H1 (cell line): Measurements from ENCODE around the gene TTC24. TPM values are rescaled to one million over a fixed set of nuclear protein-coding genes. Genes with fewer than 3 reads are reported as not detected.

Experiments
- CTCF ChIA-PET: fragments of 300-600 bp; sonication (Branson Sonifier 250); formaldehyde crosslinking; loops from one replicate; lab custom pipeline; 2021; ENCODE audit not compliant: partially characterized antibody; lab: Charles Lee
- POLR2A ChIA-PET: fragments of 300-600 bp; sonication (Branson Sonifier 250); formaldehyde crosslinking; loops from one replicate; lab custom pipeline; 2021; ENCODE audit warnings: inconsistent platforms; ENCODE audit not compliant: partially characterized antibody; lab: Charles Lee
- DNase-seq, 2 experiments: peaks; one replicate each; pipeline versions ENCODE4 v3.0.0 to v3.0.0-alpha.2; 2010 to 2022; ENCODE audit warnings: low spot score in 2 of 2, low read depth in 1 of 2, mixed read lengths in 1 of 2
- FAIRE-seq: peaks from 2 replicates; lab custom pipeline; 2011; peaks lifted over from hg19 to GRCh38; lab: Jason Lieb, UNC
- H2AFZ ChIP-seq: 2 replicates; pipeline ENCODE4 v1.8.1; 2012; ENCODE audit warnings: low read length, inconsistent platforms
- H2AK5ac ChIP-seq: 2 replicates; pipeline ENCODE4 v1.6.1; 2013; ENCODE audit warnings: low read depth, low read length
- H2BK120ac ChIP-seq: replicated peaks from 2 replicates; pipeline ENCODE3; 2013; ENCODE audit warnings: low read depth, low read length, inconsistent platforms
- H2BK12ac ChIP-seq: 2 replicates; pipeline ENCODE4 v1.6.1; 2013; ENCODE audit warnings: low read depth, low read length
- H2BK15ac ChIP-seq: 2 replicates; pipeline ENCODE4 v1.6.1; 2013; ENCODE audit warnings: low read length
- H2BK20ac ChIP-seq: 2 replicates; pipeline ENCODE4 v1.6.1; 2013; ENCODE audit warnings: low read length
- H2BK5ac ChIP-seq: 2 replicates; pipeline ENCODE4 v1.6.1; 2013; ENCODE audit warnings: low read depth, low read length
- H3K14ac ChIP-seq: 2 replicates; pipeline ENCODE4 v1.6.1; 2013; ENCODE audit warnings: inconsistent platforms; ENCODE audit not compliant: insufficient read length
- H3K18ac ChIP-seq: 2 replicates; pipeline ENCODE4 v1.6.1; 2013; ENCODE audit warnings: low read length; ENCODE audit errors: extremely low read depth
- H3K23ac ChIP-seq: 2 replicates; pipeline ENCODE4 v1.6.1; 2013; ENCODE audit warnings: inconsistent platforms; ENCODE audit not compliant: insufficient read length
- H3K23me2 ChIP-seq: 2 replicates; pipeline ENCODE4 v1.6.1; 2013; ENCODE audit warnings: low read depth, low read length
- H3K27ac ChIP-seq: 2 replicates; pipeline ENCODE4 v1.6.1; 2011; ENCODE audit warnings: low read depth, low read length, inconsistent platforms
- H3K27me3 ChIP-seq, 4 experiments: replicated peaks in 1 of 4; 1 replicate in 1 of 4; 2 replicates in 3 of 4; pipeline versions ENCODE4 v1.6.1 to v1.8.1; 2011 to 2013; ENCODE audit warnings: low read length in 3 of 4, mild to moderate bottlenecking in 3 of 4, inconsistent platforms in 2 of 4, mixed read lengths in 2 of 4, moderate library complexity in 1 of 4; ENCODE audit not compliant: control insufficient read depth in 3 of 4, insufficient read depth in 3 of 4; ENCODE audit errors: extremely low read depth in 1 of 4
- H3K36me3 ChIP-seq, 4 experiments: 2 replicates each; pipeline versions ENCODE4 v1.6.1 to v1.8.1; 2011 to 2013; ENCODE audit warnings: mild to moderate bottlenecking in 4 of 4, low read length in 3 of 4, moderate library complexity in 2 of 4, control low read depth in 1 of 4, inconsistent platforms in 1 of 4; ENCODE audit not compliant: insufficient read depth in 4 of 4, control insufficient read depth in 2 of 4
- H3K4ac ChIP-seq: replicated peaks from 2 replicates; pipeline ENCODE3; 2013; ENCODE audit warnings: low read length, low read depth, mixed read lengths, inconsistent platforms; ENCODE audit not compliant: insufficient read length
- H3K4me1 ChIP-seq, 4 experiments: replicated peaks in 1 of 4; 1 replicate in 1 of 4; 2 replicates in 3 of 4; pipeline versions ENCODE4 v1.6.1 to v1.8.1; 2011 to 2013; ENCODE audit warnings: low read length in 3 of 4, inconsistent platforms in 2 of 4, mixed read lengths in 1 of 4; ENCODE audit not compliant: insufficient read depth in 4 of 4, control insufficient read depth in 3 of 4
- H3K4me2 ChIP-seq, 2 experiments: 2 replicates each; pipeline versions ENCODE4 v1.6.1 to v1.8.1; 2011 to 2013; ENCODE audit warnings: low read depth in 2 of 2, low read length in 2 of 2, control low read depth in 1 of 2, inconsistent platforms in 1 of 2, mild to moderate bottlenecking in 1 of 2; ENCODE audit not compliant: insufficient read depth in 1 of 2
- H3K4me3 ChIP-seq, 4 experiments: fragments of 200-600, 300-600 bp in 1 of 4; sonication (generic), shearing (Covaris generic), sonication (Bioruptor Twin) in 1 of 4; 2 replicates each; pipeline versions ENCODE4 v1.5.1 to v1.8.1; 2011 to 2016; ENCODE audit warnings: low read length in 4 of 4, low read depth in 3 of 4, control low read depth in 2 of 4, inconsistent platforms in 2 of 4, mild to moderate bottlenecking in 2 of 4, mixed read lengths in 1 of 4, moderate library complexity in 1 of 4; ENCODE audit not compliant: insufficient read depth in 2 of 4; ENCODE audit errors: extremely low read depth in 1 of 4
- H3K56ac ChIP-seq: replicated peaks from 2 replicates; pipeline ENCODE3; 2013; ENCODE audit warnings: low read depth, mild to moderate bottlenecking, mixed read lengths, low read length, inconsistent platforms; ENCODE audit not compliant: insufficient read length
- H3K79me1 ChIP-seq: 2 replicates; pipeline ENCODE4 v1.6.1; 2013; ENCODE audit warnings: low read depth, low read length, control low read depth
- H3K79me2 ChIP-seq, 2 experiments: 2 replicates each; pipeline versions ENCODE4 v1.6.1 to v1.8.1; 2012 to 2013; ENCODE audit warnings: low read length in 2 of 2, mild to moderate bottlenecking in 2 of 2, inconsistent platforms in 1 of 2; ENCODE audit not compliant: insufficient read depth in 2 of 2, control insufficient read depth in 1 of 2
- H3K9ac ChIP-seq, 4 experiments: replicated peaks in 1 of 4; 1 replicate in 1 of 4; 2 replicates in 3 of 4; pipeline versions ENCODE4 v1.6.1 to v1.8.1; 2011 to 2013; ENCODE audit warnings: low read depth in 3 of 4, low read length in 3 of 4, control low read depth in 2 of 4, mild to moderate bottlenecking in 2 of 4, moderate library complexity in 2 of 4, inconsistent platforms in 1 of 4; ENCODE audit errors: extremely low read depth in 1 of 4
- H3K9me3 ChIP-seq, 2 experiments: 2 replicates each; pipeline versions ENCODE4 v1.6.1 to v1.8.1; 2012 to 2013; ENCODE audit warnings: mild to moderate bottlenecking in 2 of 2, moderate library complexity in 2 of 2, control low read depth in 1 of 2, inconsistent platforms in 1 of 2, low read depth in 1 of 2, low read length in 1 of 2, mixed read lengths in 1 of 2; ENCODE audit not compliant: insufficient read depth in 2 of 2
- H4K20me1 ChIP-seq, 2 experiments: replicated peaks in 1 of 2; 2 replicates each; pipeline versions ENCODE3 to v1.8.1; 2011 to 2013; ENCODE audit warnings: inconsistent platforms in 2 of 2, low read length in 2 of 2, mild to moderate bottlenecking in 1 of 2; ENCODE audit not compliant: insufficient read depth in 2 of 2, control insufficient read depth in 1 of 2
- H4K5ac ChIP-seq: 2 replicates; pipeline ENCODE4 v1.6.1; 2013; ENCODE audit warnings: low read length, low read depth, mixed read lengths, inconsistent platforms; ENCODE audit not compliant: insufficient read length
- H4K8ac ChIP-seq: 2 replicates; pipeline ENCODE4 v1.8.0; 2013; ENCODE audit warnings: mild to moderate bottlenecking, moderate library complexity, low read length, inconsistent platforms; ENCODE audit not compliant: insufficient read depth; ENCODE audit errors: extremely low read depth
- H4K91ac ChIP-seq: replicated peaks from 2 replicates; pipeline ENCODE3; 2013; ENCODE audit warnings: low read length, mixed read lengths, inconsistent platforms; ENCODE audit not compliant: insufficient read length
- EGR1 ChIP-seq: IDR thresholded peaks from 2 replicates; pipeline ENCODE4 v1.6.1; 2011; ENCODE audit warnings: low read depth, low read length, borderline replicate concordance
- TBP ChIP-seq: IDR thresholded peaks from 2 replicates; pipeline ENCODE4 v1.6.1; 2011; ENCODE audit warnings: low read depth, low read length, improper control_type of control experiment
- WGBS, 2 experiments: shearing (Covaris generic) in 1 of 2; methylation state at CpG; one replicate each; pipeline versions ENCODE4 v1.1.6 to v1.1.7; 2013 to 2015; ENCODE audit warnings: low lambda C conversion rate in 2 of 2, mixed read lengths in 2 of 2, inconsistent platforms in 1 of 2, low coverage in 1 of 2, missing lambda C conversion rate in 1 of 2; ENCODE audit not compliant: insufficient replicate concordance in 2 of 2, insufficient coverage in 1 of 2, insufficient read length in 1 of 2; ENCODE audit errors: extremely low coverage in 1 of 2, missing lambda C conversion rate in 1 of 2; 5-methylcytosine and 5-hydroxymethylcytosine counted together
- polyA plus RNA-seq, 7 experiments: library from polyadenylated mRNA; depleted of rRNA in 3 of 7; stranded (reverse) in 5 of 7; unstranded in 2 of 7; fragments of >200 nt in 5 of 7; fragments of 200-250 nt in 2 of 7; gene quantifications; 1 replicate in 5 of 7; 2 replicates in 1 of 7; 4 replicates in 1 of 7; pipeline versions ENCODE4 v1.2.1 to v1.2.3, GENCODE V29; 2011 to 2013; ENCODE audit warnings: missing spikeins in 2 of 7, mixed read lengths in 2 of 7
- total RNA-seq: library from RNA; stranded (reverse); fragmentation: NEBNext Ultra II Directional; extraction: Animal tissue kit (Norgen Biotek cat#: 25700); gene quantifications from 2 replicates; pipeline ENCODE4 v1.2.1, GENCODE V29; 2021
- TF ChIP-seq, protein P1 (sequence below): IDR thresholded peaks from 2 replicates; pipeline ENCODE4 v1.6.1; 2011; ENCODE audit warnings: low read depth, mild to moderate bottlenecking, low read length; ENCODE audit not compliant: insufficient read depth

The TTC24 gene
- total and polyA plus RNA-seq, 2 of the 8 experiments (the other 6 are each of a cell fraction or from before 2014, with no cell fraction given) = 0.08 TPM; not detected in 1

GRCh38 chr1:156572663-156573018, 6.9 kb upstream of the TTC24 start:
- H3K9ac ChIP-seq = no peak overlapping the region

More at GRCh38 chr1:156572663-156573018, 6.9 kb upstream of the TTC24 start:
- Histone ChIP-seq H2BK20ac (no peak overlapping the region), H3K79me2 (0 out of 4 replicates have a peak, but pooled peaks cover 0 to 5% of the 10 kb centered on the region in 2 experiments), H2AFZ (peak overlapping the region; percentile 15), H3K27ac (no peak overlapping the region), H3K4me2 (peak overlapping the region; percentile 68 to 92; a peak in 3 of 4 replicates), H3K27me3 (no peaks in the 10 kb centered on the region), H3K56ac (no peak overlapping the region), H4K91ac (no peak overlapping the region), H2BK120ac (no peak overlapping the region), H2BK5ac (no peak overlapping the region), H3K23ac (no peak overlapping the region), H2AK5ac (no peak overlapping the region), H3K36me3 (no peaks in the 10 kb centered on the region), H3K23me2 (peaks cover 3% of the 10 kb centered on the region; the same call in 1 of the 2 replicates), H4K8ac (no peak overlapping the region), H3K18ac (no peak overlapping the region), H3K4me3 (peak overlapping the region; percentile 86 to 92 (median 89); a peak in 6 of 8 replicates), H2BK12ac (no peak overlapping the region), H3K79me1 (no peaks in the 10 kb centered on the region; the same call in 1 of the 2 replicates), H3K9me3 (no peaks in the 10 kb centered on the region), H3K14ac (no peak overlapping the region), H3K4me1 (no peaks in the 10 kb centered on the region; a peak in 1 of 7 replicates), H3K4ac (no peak overlapping the region), H4K20me1 (no peaks in the 10 kb centered on the region), H4K5ac (no peak overlapping the region), H2BK15ac (no peak overlapping the region)
- no peak for DNase-seq
- POLR2A ChIA-PET = interaction anchor here (0.9 to 1.0 kb wide), 2 partner anchors 10 to 37 kb away, joined by 3 to 4 read pairs; no protein-coding TSS in a partner anchor
- FAIRE-seq = no peak
- no peak for TF ChIP-seq TBP
- TF ChIP-seq, protein P1, sequence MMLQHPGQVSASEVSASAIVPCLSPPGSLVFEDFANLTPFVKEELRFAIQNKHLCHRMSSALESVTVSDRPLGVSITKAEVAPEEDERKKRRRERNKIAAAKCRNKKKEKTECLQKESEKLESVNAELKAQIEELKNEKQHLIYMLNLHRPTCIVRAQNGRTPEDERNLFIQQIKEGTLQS = no peak
- TF ChIP-seq EGR1 = no peak
- 51% methylated on average over 10 of the region's 10 CpGs; no CpG with 5 or more reads in 1 of the 2 experiments for WGBS, 2 experiments
- CTCF ChIA-PET = interaction anchor here (0.8 to 2.2 kb wide), 4 partner anchors 9 to 82 kb away, joined by 3 to 9 read pairs (median 4); no protein-coding TSS in a partner anchor
